Thoracic aorta (tissue), 2 donors: Measurements from ENCODE around the gene FAM83F. TPM values are rescaled to one million over a fixed set of nuclear protein-coding genes. Genes with fewer than 3 reads are reported as not detected.

Source experiments
- ATAC-seq: fragments of 150-250 bp; one replicate; pipeline ENCODE4 v1.8.0; 2017; ENCODE audit warnings: low read depth; ENCODE audit not compliant: insufficient number of reproducible peaks, low FRiP score
- DNase-seq: peaks from one replicate; pipeline ENCODE4 v3.0.0-alpha.2; 2020; ENCODE audit warnings: low spot score
- H3K27ac ChIP-seq, 2 donors: fragments of 200-600 bp; sonication (generic); 1 replicate in 1 of 2; 2 replicates in 1 of 2; pipeline ENCODE4 v1.5.1; 2016; ENCODE audit warnings: mild to moderate bottlenecking in 2 of 2, moderate library complexity in 2 of 2
- H3K27me3 ChIP-seq: fragments of 200-600 bp; sonication (generic); replicated peaks from 2 replicates; pipeline ENCODE4 v1.6.0; 2016; ENCODE audit warnings: mild to moderate bottlenecking; ENCODE audit not compliant: insufficient read depth
- H3K36me3 ChIP-seq: fragments of 200-600 bp; sonication (generic); one replicate; pipeline ENCODE4 v1.5.1; 2016
- H3K4me1 ChIP-seq, 2 donors: fragments of 200-600 bp; sonication (generic); 1 replicate in 1 of 2; 2 replicates in 1 of 2; pipeline versions ENCODE4 v1.5.1 to v1.6.0; 2016; ENCODE audit warnings: low read depth in 2 of 2, mild to moderate bottlenecking in 1 of 2; ENCODE audit not compliant: control insufficient read depth in 1 of 2
- H3K4me3 ChIP-seq: fragments of 200-600 bp; sonication (generic); 2 replicates; pipeline ENCODE4 v1.5.1; 2016; ENCODE audit warnings: mild to moderate bottlenecking
- H3K9me3 ChIP-seq: fragments of 200-600 bp; sonication (generic); 2 replicates; pipeline ENCODE4 v1.5.1; 2016
- total RNA-seq, 2 donors: library from RNA; depleted of rRNA; stranded (reverse); fragments of >200 nt; gene quantifications; one replicate each; pipeline versions ENCODE4 v1.1.0 to v1.2.3, GENCODE V29; 2016
- TF ChIP-seq, protein P1 (sequence below): fragments of 200-600 bp; sonication (generic); IDR thresholded peaks from one replicate; pipeline ENCODE4 v1.5.1; 2019; ENCODE audit warnings: antibody characterized with exemption

FAM83F gene
- total RNA-seq, 2 donors from 2014 or later = under 0.01 to 0.28 TPM

DNA sequence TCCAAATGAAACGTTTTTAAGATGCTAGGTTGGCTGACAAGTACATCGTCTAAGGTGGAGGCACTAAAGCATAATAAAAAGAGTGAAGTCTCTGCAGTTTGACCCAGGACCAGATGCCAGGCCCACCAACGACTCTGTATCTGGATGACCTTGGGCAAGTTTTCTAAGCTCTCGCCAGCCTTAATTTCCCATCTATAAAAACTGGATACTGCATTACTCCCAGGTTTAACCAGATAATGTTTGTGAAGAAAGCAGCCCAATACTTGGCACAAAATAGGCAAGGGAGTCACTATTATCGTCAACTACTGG lies 49.0 kb downstream of the FAM83F start:
- no peaks in the 10 kb centered on the region for H3K36me3 ChIP-seq
- TF ChIP-seq, protein P1, sequence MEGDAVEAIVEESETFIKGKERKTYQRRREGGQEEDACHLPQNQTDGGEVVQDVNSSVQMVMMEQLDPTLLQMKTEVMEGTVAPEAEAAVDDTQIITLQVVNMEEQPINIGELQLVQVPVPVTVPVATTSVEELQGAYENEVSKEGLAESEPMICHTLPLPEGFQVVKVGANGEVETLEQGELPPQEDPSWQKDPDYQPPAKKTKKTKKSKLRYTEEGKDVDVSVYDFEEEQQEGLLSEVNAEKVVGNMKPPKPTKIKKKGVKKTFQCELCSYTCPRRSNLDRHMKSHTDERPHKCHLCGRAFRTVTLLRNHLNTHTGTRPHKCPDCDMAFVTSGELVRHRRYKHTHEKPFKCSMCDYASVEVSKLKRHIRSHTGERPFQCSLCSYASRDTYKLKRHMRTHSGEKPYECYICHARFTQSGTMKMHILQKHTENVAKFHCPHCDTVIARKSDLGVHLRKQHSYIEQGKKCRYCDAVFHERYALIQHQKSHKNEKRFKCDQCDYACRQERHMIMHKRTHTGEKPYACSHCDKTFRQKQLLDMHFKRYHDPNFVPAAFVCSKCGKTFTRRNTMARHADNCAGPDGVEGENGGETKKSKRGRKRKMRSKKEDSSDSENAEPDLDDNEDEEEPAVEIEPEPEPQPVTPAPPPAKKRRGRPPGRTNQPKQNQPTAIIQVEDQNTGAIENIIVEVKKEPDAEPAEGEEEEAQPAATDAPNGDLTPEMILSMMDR = no peak
- H3K4me3 ChIP-seq = peak overlapping the region; percentile 72
- H3K27ac ChIP-seq = peak overlapping the region; percentile 85 to 96
- DNase-seq = no peak
- peaks cover 11 to 24% of the 10 kb centered on the region in 2 donors for H3K4me1 ChIP-seq
- no peaks in the 10 kb centered on the region for H3K27me3 ChIP-seq
- no peaks in the 10 kb centered on the region for H3K9me3 ChIP-seq
- no peak for ATAC-seq

DNA sequence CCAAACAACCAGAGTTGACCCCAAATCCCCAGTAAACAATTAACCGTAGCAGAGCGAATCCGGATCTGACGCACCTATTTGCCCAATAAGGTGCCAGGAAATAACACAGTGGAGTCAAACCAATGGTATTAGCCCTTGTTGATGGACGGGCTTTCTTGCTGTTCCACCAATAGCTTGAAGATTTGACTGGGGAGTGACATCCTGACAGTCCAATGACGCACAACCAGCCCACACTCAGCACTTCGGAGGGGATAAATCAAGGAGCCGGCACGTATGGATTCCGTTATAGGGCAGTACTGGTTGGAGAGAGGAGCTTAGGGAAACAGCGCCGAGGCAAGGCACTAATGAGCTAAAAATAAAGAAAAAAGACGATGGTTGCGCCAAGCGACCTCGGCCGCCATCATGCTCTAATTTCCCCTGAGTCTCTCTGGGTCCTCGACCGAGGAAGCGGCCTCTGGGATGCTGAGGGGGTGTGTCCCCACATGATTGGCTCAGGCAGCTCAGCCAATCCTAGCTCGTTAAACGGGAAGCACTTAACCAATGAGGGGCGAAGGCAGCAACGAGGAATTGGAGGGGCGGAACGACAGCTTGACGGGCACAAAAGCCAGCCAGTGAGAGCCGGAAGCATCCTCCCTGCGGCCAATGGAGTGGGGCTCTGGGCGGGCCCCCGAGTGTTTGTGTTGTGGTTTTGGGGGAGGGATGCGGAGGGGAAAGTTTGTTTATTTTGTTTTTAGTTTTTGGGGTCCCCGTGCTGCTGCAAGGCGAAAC lies 49.5 kb downstream of the FAM83F start:
- Histone ChIP-seq H3K36me3 (no peaks in the 10 kb centered on the region), H3K27ac (peak overlapping the region; percentile 85 to 96), H3K4me1 (peaks cover 11 to 24% of the 10 kb centered on the region in 2 donors), H3K9me3 (no peaks in the 10 kb centered on the region), H3K4me3 (peak overlapping the region; percentile 72), H3K27me3 (no peaks in the 10 kb centered on the region)
- TF ChIP-seq, protein P1 = no peak
- ATAC-seq (peak; percentile 98), DNase-seq (peak; percentile 93)

DNA sequence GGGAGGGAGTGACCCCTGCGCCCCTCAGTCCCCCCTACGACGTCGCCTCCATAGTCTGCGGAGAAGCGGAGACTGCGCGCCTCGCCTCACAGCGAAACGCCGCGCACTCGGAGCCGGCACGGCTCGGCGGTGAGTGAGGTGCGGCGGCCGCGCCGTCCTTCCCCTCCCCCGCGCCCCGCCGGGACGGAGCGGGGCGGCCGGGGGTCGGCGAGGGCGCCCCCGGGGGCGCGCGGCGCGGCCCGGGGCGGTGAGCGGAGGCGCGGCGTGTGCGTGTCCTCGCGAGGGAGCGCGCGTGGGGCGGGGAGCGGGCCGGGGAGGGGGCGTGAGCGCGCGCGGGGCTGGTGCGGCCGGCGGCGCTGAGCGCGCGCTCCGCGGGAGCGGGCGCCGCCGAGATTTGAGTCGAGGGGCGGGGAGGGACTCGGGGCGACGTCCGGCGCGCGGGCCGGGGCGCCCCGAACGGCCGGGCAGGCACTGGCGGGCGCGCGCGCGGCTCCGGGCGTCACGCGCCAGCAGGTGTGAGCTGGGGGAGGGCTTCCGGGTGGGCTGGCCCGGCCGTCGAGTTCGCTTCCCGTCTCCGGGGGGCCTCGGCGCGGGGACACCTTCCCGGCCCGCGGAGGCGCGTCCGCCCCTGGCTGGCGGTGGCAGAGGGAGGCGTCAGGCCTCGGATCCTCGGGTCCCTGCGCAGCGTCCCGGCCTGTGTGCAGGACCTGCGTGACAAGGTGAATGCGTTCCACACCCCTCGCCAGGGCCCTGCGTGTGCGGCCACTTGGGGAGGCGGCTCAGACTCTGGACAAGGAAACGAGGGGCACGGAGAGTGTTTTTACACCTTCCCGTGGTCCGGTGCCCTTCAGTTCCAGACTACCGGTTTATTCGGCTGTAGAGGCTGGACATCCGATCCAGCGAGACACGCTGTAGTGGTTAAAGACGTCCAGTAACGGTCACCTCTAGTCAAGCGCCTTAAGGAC lies 50.4 kb downstream of the FAM83F start:
- peaks cover 11 to 25% of the 10 kb centered on the region in 2 donors for H3K4me1 ChIP-seq
- no peaks in the 10 kb centered on the region for H3K9me3 ChIP-seq
- H3K36me3 ChIP-seq = no peaks in the 10 kb centered on the region
- H3K27ac ChIP-seq = peak overlapping the region; percentile 80 to 85
- DNase-seq (no peak), ATAC-seq (peak; percentile 21)
- no peaks in the 10 kb centered on the region for H3K27me3 ChIP-seq
- peak overlapping the region; percentile 73 for H3K4me3 ChIP-seq
- TF ChIP-seq, protein P1 = no peak

DNA sequence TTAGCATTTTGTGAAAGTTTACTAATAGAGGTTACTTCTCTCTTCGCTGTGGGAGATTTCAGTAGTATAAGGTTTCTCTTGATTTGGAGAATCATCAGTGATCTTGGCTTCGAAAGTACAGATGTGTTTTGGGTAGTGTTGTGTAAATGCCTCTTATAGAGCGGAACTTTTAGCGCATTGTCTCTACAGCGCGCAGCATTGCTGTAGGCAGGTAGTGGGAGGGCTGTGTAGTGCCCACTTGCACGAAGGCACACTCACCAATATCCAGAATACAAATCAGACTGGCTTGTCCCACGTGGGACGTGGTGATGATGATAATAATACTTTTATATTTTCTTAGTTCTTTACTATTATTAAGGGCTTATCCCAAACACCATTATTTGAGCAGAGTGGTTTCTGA lies 51.4 kb downstream of the FAM83F start:
- H3K4me3 ChIP-seq = peak overlapping the region; percentile 73
- H3K4me1 ChIP-seq = peaks cover 16 to 31% of the 10 kb centered on the region in 2 donors
- ATAC-seq = no peak

More for the DNA sequence above, 51.4 kb downstream of the FAM83F start:
- Histone ChIP-seq H3K36me3 (no peaks in the 10 kb centered on the region), H3K27me3 (no peaks in the 10 kb centered on the region), H3K27ac (no peak overlapping the region), H3K9me3 (no peaks in the 10 kb centered on the region)
- TF ChIP-seq, protein P1 = no peak
- no peak for DNase-seq
